B cell (primary cell): ENCODE results near the gene STUM. TPM values are rescaled to one million over a fixed set of nuclear protein-coding genes. Genes with fewer than 3 reads are reported as not detected.

Experiments
- ATAC-seq: fragments of 200-7000 bp; cut with Tn5 transposase; one replicate; pipeline ENCODE4 v1.10.0; 2021; ENCODE audit warnings: low read depth, mild to moderate bottlenecking, moderate number of reproducible peaks, moderate library complexity
- CTCF ChIA-PET: fragments of 350-600 bp; sonication (Branson Sonifier 250); formaldehyde crosslinking; loops from one replicate; lab custom pipeline; 2021; ENCODE audit warnings: antibody characterized with exemption, inconsistent platforms; lab: Charles Lee
- POLR2A ChIA-PET: fragments of 350-600 bp; sonication (Branson Sonifier 250); formaldehyde crosslinking; loops from one replicate; lab custom pipeline; 2021; ENCODE audit warnings: antibody characterized with exemption; lab: Charles Lee
- DNase-seq: peaks from one replicate; pipeline ENCODE4 v3.0.0; 2013
- H2AFZ ChIP-seq: 2 replicates; pipeline ENCODE4 v1.6.1; 2012; ENCODE audit warnings: mild to moderate bottlenecking, low read depth, low read length; ENCODE audit not compliant: insufficient read depth, poor library complexity, severe bottlenecking
- H3K27ac ChIP-seq, 2 donors: 1 replicate in 1 of 2; 2 replicates in 1 of 2; pipeline ENCODE4 v1.5.1; 2012 to 2013; ENCODE audit warnings: low read length in 2 of 2, mild to moderate bottlenecking in 2 of 2, moderate library complexity in 1 of 2
- H3K27me3 ChIP-seq, 4 experiments: fragments of 200-600 bp in 1 of 4; sonication (generic) in 1 of 4; replicated peaks in 1 of 4; 1 replicate in 2 of 4; 2 replicates in 2 of 4; pipeline versions ENCODE4 v1.6.1 to v1.7.0; 2013 to 2016; ENCODE audit warnings: low read length in 3 of 4, mild to moderate bottlenecking in 2 of 4, mixed read lengths in 1 of 4, moderate library complexity in 1 of 4; ENCODE audit not compliant: insufficient read depth in 4 of 4, control insufficient read depth in 3 of 4; ENCODE audit errors: control extremely low read depth in 1 of 4
- H3K36me3 ChIP-seq, 2 experiments: replicated peaks in 1 of 2; 1 replicate in 1 of 2; 2 replicates in 1 of 2; pipeline versions ENCODE4 v1.6.1 to v1.7.1; 2013; ENCODE audit warnings: low read length in 1 of 2; ENCODE audit not compliant: insufficient read depth in 2 of 2, control insufficient read depth in 1 of 2; ENCODE audit errors: control extremely low read depth in 1 of 2, extremely low read depth in 1 of 2
- H3K4me1 ChIP-seq, 2 donors: fragments of 200-600 bp in 1 of 2; sonication (generic) in 1 of 2; 1 replicate in 1 of 2; 2 replicates in 1 of 2; pipeline versions ENCODE4 v1.5.1 to v1.6.1; 2013 to 2017; ENCODE audit warnings: low read length in 2 of 2; ENCODE audit not compliant: control insufficient read depth in 2 of 2, insufficient read depth in 2 of 2
- H3K4me2 ChIP-seq: replicated peaks from 2 replicates; pipeline ENCODE3; 2012; ENCODE audit warnings: mild to moderate bottlenecking, low read depth, low read length; ENCODE audit not compliant: poor library complexity, severe bottlenecking
- H3K4me3 ChIP-seq, 5 experiments: fragments of 200-600 bp in 1 of 5; sonication (generic) in 1 of 5; 1 replicate in 3 of 5; 2 replicates in 2 of 5; pipeline versions ENCODE4 v1.5.1 to v1.7.0; 2011 to 2016; ENCODE audit warnings: low read length in 4 of 5, mild to moderate bottlenecking in 4 of 5, low read depth in 2 of 5, control low read depth in 1 of 5, moderate library complexity in 1 of 5; ENCODE audit not compliant: insufficient read depth in 1 of 5; ENCODE audit errors: control extremely low read depth in 1 of 5, extremely low read depth in 1 of 5
- H3K79me2 ChIP-seq: fragments of 200-600 bp; sonication (generic); one replicate; pipeline ENCODE4 v1.6.0; 2016; ENCODE audit warnings: low read length; ENCODE audit not compliant: control insufficient read depth, insufficient read depth
- H3K9ac ChIP-seq: fragments of 200-600 bp; sonication (generic); 2 replicates; pipeline ENCODE4 v1.6.1; 2017; ENCODE audit warnings: mild to moderate bottlenecking, low read length, moderate library complexity
- H3K9me3 ChIP-seq, 3 donors: one replicate each; pipeline versions ENCODE4 v1.6.1 to v1.7.1; 2013; ENCODE audit warnings: low read length in 2 of 3; ENCODE audit not compliant: control insufficient read depth in 2 of 3, insufficient read depth in 1 of 3; ENCODE audit errors: control extremely low read depth in 1 of 3
- H4K20me1 ChIP-seq: 2 replicates; pipeline ENCODE4 v1.6.0; 2012; ENCODE audit warnings: mild to moderate bottlenecking, low read length; ENCODE audit not compliant: insufficient read depth, control insufficient read depth, poor library complexity, severe bottlenecking
- H3K27ac Mint-ChIP-seq: one replicate; pipeline ENCODE4 v1.8.0; 2021; ENCODE audit warnings: mixed read lengths
- H3K27me3 Mint-ChIP-seq: one replicate; pipeline ENCODE4 v1.8.0; 2021; ENCODE audit warnings: mixed read lengths
- H3K4me1 Mint-ChIP-seq: one replicate; pipeline ENCODE4 v1.8.0; 2021; ENCODE audit warnings: mixed read lengths
- H3K4me3 Mint-ChIP-seq: one replicate; pipeline ENCODE4 v1.8.0; 2021; ENCODE audit warnings: mixed read lengths
- H3K9me3 Mint-ChIP-seq: one replicate; pipeline ENCODE4 v1.8.0; 2022; ENCODE audit warnings: mixed read lengths; ENCODE audit not compliant: insufficient read depth
- EZH2 ChIP-seq: IDR thresholded peaks from 2 replicates; pipeline ENCODE4 v1.6.1; 2012; ENCODE audit warnings: borderline replicate concordance, low read depth, mild to moderate bottlenecking, moderate library complexity, low read length; ENCODE audit not compliant: insufficient read depth, poor library complexity, severe bottlenecking
- WGBS: methylation state at CpG from one replicate; pipeline ENCODE4 v1.1.5; 2013; ENCODE audit warnings: missing lambda C conversion rate; ENCODE audit not compliant: insufficient coverage; 5-methylcytosine and 5-hydroxymethylcytosine counted together
- intact Hi-C: fragments of 100-400 bp; cut with micrococcal nuclease; formaldehyde crosslinking; loops from one replicate; pipeline ENCODE4 v1.10.0; 2022
- polyA plus RNA-seq: library from polyadenylated mRNA; depleted of rRNA; stranded (reverse); fragments of >200 nt; gene quantifications from 2 replicates; pipeline ENCODE4 v1.2.3, GENCODE V29; 2012
- total RNA-seq, 2 donors: library from RNA; stranded (reverse); fragments of 120-200 nt in 1 of 2; gene quantifications; 1 replicate in 1 of 2; 2 replicates in 1 of 2; pipeline versions ENCODE4 v1.2.3 to v1.2.4, GENCODE V29; 2013 to 2022
- TF ChIP-seq, protein P1 (sequence below): fragments of 200-600 bp; IDR thresholded peaks from one replicate; pipeline ENCODE4 v1.8.0; 2022; ENCODE audit warnings: antibody characterized with exemption, mild to moderate bottlenecking

STUM gene
- total and polyA plus RNA-seq, 2 donors (not counting 1 experiment from before 2014, with no cell fraction given) = 0.12 to 0.69 TPM

DNA sequence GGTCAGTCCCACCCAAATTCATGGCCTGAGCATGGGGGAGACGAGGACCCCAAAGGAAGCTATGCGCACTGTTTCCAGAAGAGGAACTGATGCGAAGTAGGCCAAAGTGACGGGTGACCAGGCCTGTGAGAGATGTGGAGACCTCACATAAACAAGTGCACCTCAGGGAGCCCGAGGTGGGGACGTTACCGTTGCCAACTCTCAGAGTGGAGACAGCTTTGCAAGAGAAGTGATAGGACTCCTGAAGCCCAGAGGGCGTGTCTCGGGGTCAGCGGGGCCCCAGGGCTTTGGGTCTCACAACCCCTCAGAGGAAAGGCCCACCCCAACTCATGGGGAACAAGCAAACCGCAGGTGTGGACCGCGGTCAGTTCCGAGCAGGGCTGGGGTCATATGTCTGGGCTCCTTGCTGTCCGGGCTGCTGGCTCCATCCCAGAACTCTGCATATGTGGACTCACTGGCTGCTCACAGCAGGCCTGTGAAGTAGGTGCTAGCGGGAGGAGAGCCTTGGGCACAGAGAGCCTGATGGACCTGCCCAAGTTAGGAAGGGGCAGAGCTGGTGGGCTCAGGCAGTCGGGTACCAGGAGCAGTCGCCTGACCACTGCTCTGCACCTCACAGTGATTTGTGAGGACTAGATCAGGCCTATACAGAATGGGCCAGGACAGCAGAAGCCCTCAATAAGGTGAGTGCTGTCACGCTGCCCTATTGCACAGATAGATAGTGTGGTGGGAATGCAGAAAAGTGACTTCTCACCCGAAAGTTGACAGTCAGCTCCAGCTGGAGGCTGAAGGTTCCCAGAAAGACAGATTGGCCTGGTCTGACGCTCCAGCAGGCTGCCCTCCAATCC, 26.2 kb downstream of the STUM start:
- intact Hi-C loops = no loop called here
- H3K4me1 Mint-ChIP-seq = peaks cover 6% of the 10 kb centered on the region
- no peak for ATAC-seq

DNA sequence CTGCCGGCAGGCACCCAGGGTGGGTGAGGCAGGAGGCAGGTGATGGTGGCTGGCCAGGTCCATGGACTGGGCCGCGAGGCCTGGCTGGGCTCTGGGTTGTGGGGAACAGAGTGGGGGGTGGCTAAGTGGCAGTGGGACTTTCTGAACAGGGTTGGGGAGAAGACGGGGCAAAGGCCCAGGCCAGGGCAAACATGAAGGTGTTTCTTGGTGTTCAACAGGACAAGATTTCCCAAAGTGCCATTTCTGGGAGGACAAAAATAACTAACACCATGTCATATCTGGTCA, 26.8 kb downstream of the STUM start:
- H3K4me1 Mint-ChIP-seq = peaks cover 2% of the 10 kb centered on the region
- H3K9me3 Mint-ChIP-seq = no peaks in the 10 kb centered on the region
- H3K27me3 ChIP-seq = no peaks in the 10 kb centered on the region
- WGBS = 97% methylated on average over 4 of the region's 4 CpGs
- no peaks in the 10 kb centered on the region for H3K4me1 ChIP-seq
- H2AFZ ChIP-seq = no peak overlapping the region
- H3K36me3 ChIP-seq = no peaks in the 10 kb centered on the region
- H3K9me3 ChIP-seq = peaks cover 0 to under 1% (median 0%) of the 10 kb centered on the region in 3 donors
- H3K9ac ChIP-seq = no peak overlapping the region
- POLR2A ChIA-PET = no interaction called here
- no peaks in the 10 kb centered on the region for H3K27me3 Mint-ChIP-seq
- intact Hi-C loops = no loop called here
- no peaks in the 10 kb centered on the region for H4K20me1 ChIP-seq
- H3K27ac Mint-ChIP-seq = no peak overlapping the region
- TF ChIP-seq EZH2 = no peak
- TF ChIP-seq, protein P1, sequence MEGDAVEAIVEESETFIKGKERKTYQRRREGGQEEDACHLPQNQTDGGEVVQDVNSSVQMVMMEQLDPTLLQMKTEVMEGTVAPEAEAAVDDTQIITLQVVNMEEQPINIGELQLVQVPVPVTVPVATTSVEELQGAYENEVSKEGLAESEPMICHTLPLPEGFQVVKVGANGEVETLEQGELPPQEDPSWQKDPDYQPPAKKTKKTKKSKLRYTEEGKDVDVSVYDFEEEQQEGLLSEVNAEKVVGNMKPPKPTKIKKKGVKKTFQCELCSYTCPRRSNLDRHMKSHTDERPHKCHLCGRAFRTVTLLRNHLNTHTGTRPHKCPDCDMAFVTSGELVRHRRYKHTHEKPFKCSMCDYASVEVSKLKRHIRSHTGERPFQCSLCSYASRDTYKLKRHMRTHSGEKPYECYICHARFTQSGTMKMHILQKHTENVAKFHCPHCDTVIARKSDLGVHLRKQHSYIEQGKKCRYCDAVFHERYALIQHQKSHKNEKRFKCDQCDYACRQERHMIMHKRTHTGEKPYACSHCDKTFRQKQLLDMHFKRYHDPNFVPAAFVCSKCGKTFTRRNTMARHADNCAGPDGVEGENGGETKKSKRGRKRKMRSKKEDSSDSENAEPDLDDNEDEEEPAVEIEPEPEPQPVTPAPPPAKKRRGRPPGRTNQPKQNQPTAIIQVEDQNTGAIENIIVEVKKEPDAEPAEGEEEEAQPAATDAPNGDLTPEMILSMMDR = no peak
- no peak overlapping the region for H3K4me3 Mint-ChIP-seq
- DNase-seq (no peak), ATAC-seq (no peak)
- H3K4me3 ChIP-seq = no peak overlapping the region
- CTCF ChIA-PET = no interaction called here
- H3K27ac ChIP-seq = no peak overlapping the region
- no peak overlapping the region for H3K4me2 ChIP-seq
- no peaks in the 10 kb centered on the region for H3K79me2 ChIP-seq

More for the DNA sequence above, 26.2 kb downstream of the STUM start:
- Mint-ChIP-seq H3K4me3 (no peak overlapping the region), H3K27ac (no peak overlapping the region), H3K9me3 (no peaks in the 10 kb centered on the region), H3K27me3 (no peaks in the 10 kb centered on the region)
- Histone ChIP-seq H3K4me2 (no peak overlapping the region), H3K4me1 (no peaks in the 10 kb centered on the region), H3K27me3 (no peaks in the 10 kb centered on the region), H3K27ac (no peak overlapping the region), H3K4me3 (no peak overlapping the region), H3K79me2 (no peaks in the 10 kb centered on the region), H3K9me3 (no peaks in the 10 kb centered on the region), H3K9ac (no peak overlapping the region), H3K36me3 (no peaks in the 10 kb centered on the region), H2AFZ (no peak overlapping the region), H4K20me1 (no peaks in the 10 kb centered on the region)
- ChIA-PET CTCF (no interaction called here), POLR2A (no interaction called here)
- WGBS = 92% methylated on average over 18 of the region's 21 CpGs
- no peak for DNase-seq
- TF ChIP-seq, protein P1 = no peak
